ENCODE data around the gene ACIN1. TPM values are rescaled to one million over a fixed set of nuclear protein-coding genes. Genes with fewer than 3 reads are reported as not detected.

ACIN1 gene
- polyA plus RNA-seq, 1 experiment, result 123 TPM

- no peak for TF ChIP-seq CTCF (IDR thresholded peaks at IDR 0.05; ENCODE audit: insufficient read depth, low read depth, low read length)
- H3K4me3 ChIP-seq (ENCODE audit: low read depth, low read length), result no peak overlapping the region
- DNase-seq (ENCODE audit: low read depth), result no peak
- CTCF ChIA-PET, result interaction anchor here (0.6 to 4.1 kb wide), 5 partner anchors 15 to 100 kb away, joined by 3 to 59 read pairs (median 17); partner anchors contain the start of gene CDH24
- H3K27me3 ChIP-seq (ENCODE audit: control insufficient read depth, insufficient read depth, low read length), result no peaks in the 10 kb centered on the region
- no peaks in the 10 kb centered on the region for H3K36me3 ChIP-seq (ENCODE audit: control insufficient read depth, insufficient read depth, low read length)
- POLR2A ChIA-PET, result no interaction called here
These were observed 86.1 kb downstream of the ACIN1 start for GRCh38 chr14:23008831-23009230.

Other genes with a start within 250 kb of the ACIN1 start
- gene LRP10, start 223.4 kb downstream of the ACIN1 start, polyA plus RNA-seq (2011; rRNA removed), result 124 and 308 TPM in 2 replicates
- 0.05 and 0.10 TPM in 2 replicates for gene REM2, start 211.9 kb downstream of the ACIN1 start, polyA plus RNA-seq (2011; rRNA removed)
- 54.1 and 60.9 TPM in 2 replicates for gene RBM23, start 176.0 kb downstream of the ACIN1 start, polyA plus RNA-seq (2011; rRNA removed)
- 128 and 152 TPM in 2 replicates for gene PRMT5, start 165.8 kb downstream of the ACIN1 start, polyA plus RNA-seq (2011; rRNA removed)
- 23.5 and 26.4 TPM in 2 replicates for gene HAUS4, start 138.0 kb downstream of the ACIN1 start, polyA plus RNA-seq (2011; rRNA removed)
- gene AJUBA, start 112.6 kb downstream of the ACIN1 start, polyA plus RNA-seq (2011; rRNA removed), result 94.7 and 109 TPM in 2 replicates
- gene C14orf93, start 85.0 kb downstream of the ACIN1 start, polyA plus RNA-seq (2011; rRNA removed), result 9.1 and 14.7 TPM in 2 replicates
- gene PSMB5, start 60.2 kb downstream of the ACIN1 start, polyA plus RNA-seq (2011; rRNA removed), result 257 and 304 TPM in 2 replicates
- gene PSMB11, start 52.9 kb downstream of the ACIN1 start, polyA plus RNA-seq (2011; rRNA removed), result not detected in 2 replicates
- gene CDH24, start 37.6 kb downstream of the ACIN1 start, polyA plus RNA-seq (2011; rRNA removed), result 9.0 and 14.8 TPM in 2 replicates
- 104 and 112 TPM in 2 replicates for gene C14orf119, start 369 bp upstream of the ACIN1 start, polyA plus RNA-seq (2011; rRNA removed)
- 0.05 and 0.07 TPM in 2 replicates for gene CIROP, start 9.9 kb upstream of the ACIN1 start, polyA plus RNA-seq (2011; rRNA removed)
- gene CEBPE, start 24.1 kb upstream of the ACIN1 start, polyA plus RNA-seq (2011; rRNA removed), result not detected in 2 replicates
- gene SLC7A8, start 88.5 kb upstream of the ACIN1 start, polyA plus RNA-seq (2011; rRNA removed), result 2.8 and 4.6 TPM in 2 replicates
- gene RNF212B, start 142.8 kb upstream of the ACIN1 start, polyA plus RNA-seq (2011; rRNA removed), result not detected in 2 replicates
- gene HOMEZ, start 191.0 kb upstream of the ACIN1 start, polyA plus RNA-seq (2011; rRNA removed), result 11.9 and 16.0 TPM in 2 replicates
- 2.5 and 2.8 TPM in 2 replicates for gene PPP1R3E, start 207.7 kb upstream of the ACIN1 start, polyA plus RNA-seq (2011; rRNA removed)
- gene BCL2L2, start 211.7 kb upstream of the ACIN1 start, polyA plus RNA-seq (2011; rRNA removed), result 26.5 and 27.9 TPM in 2 replicates
- gene PABPN1, start 226.3 kb upstream of the ACIN1 start, polyA plus RNA-seq (2011; rRNA removed), result 119 and 143 TPM in 2 replicates

All from BJ (cell line).